NT2/D1 (cell line): ENCODE data around the gene RAB37.

ENCODE experiments used
- SUZ12 ChIP-seq: IDR thresholded peaks from 2 replicates; pipeline ENCODE4 v1.6.1; 2011; ENCODE audit not compliant: insufficient read length, insufficient read depth; ENCODE audit errors: extremely low read depth
- ZNF274 ChIP-seq: IDR thresholded peaks from 2 replicates; pipeline ENCODE4 v1.6.1; 2011; ENCODE audit warnings: mild to moderate bottlenecking, low read depth, low read length

GRCh38 chr17:74748279-74748528 is 11.1 kb downstream of the RAB37 start:
- TF ChIP-seq ZNF274 (no peak), SUZ12 (no peak)
